CD8-positive, alpha-beta memory T cell (primary cell): ENCODE measurements around the gene AP1S3. TPM values are rescaled to one million over a fixed set of nuclear protein-coding genes. Genes with fewer than 3 reads are reported as not detected.

ENCODE experiments used
- CTCF ChIA-PET: fragments of 350-600 bp; sonication (Branson Sonifier 250); formaldehyde crosslinking; loops from one replicate; lab custom pipeline; 2021; ENCODE audit warnings: antibody characterized with exemption; lab: Charles Lee
- POLR2A ChIA-PET: fragments of 350-600 bp; sonication (Branson Sonifier 250); formaldehyde crosslinking; loops from one replicate; lab custom pipeline; 2021; ENCODE audit warnings: antibody characterized with exemption; lab: Charles Lee
- DNase-seq, 5 donors: peaks; one replicate each; pipeline versions ENCODE4 v3.0.0 to v3.0.0-alpha.2; 2020 to 2022; ENCODE audit warnings: mixed read lengths in 1 of 5
- H3K27ac ChIP-seq: one replicate; pipeline ENCODE4 v1.7.0; 2013; ENCODE audit warnings: low read depth, mild to moderate bottlenecking, low read length, moderate library complexity
- H3K27me3 ChIP-seq: 2 replicates; pipeline ENCODE4 v1.7.0; 2013; ENCODE audit warnings: low read length, mild to moderate bottlenecking; ENCODE audit not compliant: insufficient read depth, poor library complexity, severe bottlenecking
- H3K36me3 ChIP-seq: 2 replicates; pipeline ENCODE4 v1.7.0; 2013; ENCODE audit warnings: mild to moderate bottlenecking, low read length, moderate library complexity; ENCODE audit not compliant: insufficient read depth
- H3K4me1 ChIP-seq: 2 replicates; pipeline ENCODE4 v1.7.0; 2013; ENCODE audit warnings: mild to moderate bottlenecking, low read length, moderate library complexity; ENCODE audit not compliant: insufficient read depth
- H3K4me3 ChIP-seq: 2 replicates; pipeline ENCODE4 v1.7.0; 2013; ENCODE audit warnings: mild to moderate bottlenecking, low read length
- H3K9me3 ChIP-seq: 2 replicates; pipeline ENCODE4 v1.7.0; 2013; ENCODE audit warnings: mild to moderate bottlenecking, low read length
- H3K27ac Mint-ChIP-seq, 8 donors: one replicate each; pipeline ENCODE4 v1.8.0; 2020 to 2021; ENCODE audit warnings: mixed read lengths in 8 of 8, mild to moderate bottlenecking in 6 of 8, inconsistent platforms in 3 of 8, moderate library complexity in 3 of 8
- H3K27me3 Mint-ChIP-seq, 2 donors: one replicate each; pipeline ENCODE4 v1.8.0; 2020 to 2021; ENCODE audit warnings: mixed read lengths in 2 of 2, mild to moderate bottlenecking in 1 of 2, moderate library complexity in 1 of 2
- H3K36me3 Mint-ChIP-seq, 3 donors: one replicate each; pipeline ENCODE4 v1.8.0; 2020 to 2021; ENCODE audit warnings: mixed read lengths in 3 of 3, inconsistent platforms in 1 of 3, mild to moderate bottlenecking in 1 of 3
- H3K4me1 Mint-ChIP-seq, 3 donors: one replicate each; pipeline ENCODE4 v1.8.0; 2020 to 2021; ENCODE audit warnings: mixed read lengths in 3 of 3, inconsistent platforms in 1 of 3, mild to moderate bottlenecking in 1 of 3
- H3K4me3 Mint-ChIP-seq, 7 donors: one replicate each; pipeline ENCODE4 v1.8.0; 2020 to 2021; ENCODE audit warnings: mixed read lengths in 7 of 7, mild to moderate bottlenecking in 6 of 7, moderate library complexity in 4 of 7, inconsistent platforms in 2 of 7
- H3K9me3 Mint-ChIP-seq, 5 donors: one replicate each; pipeline ENCODE4 v1.8.0; 2020 to 2022; ENCODE audit warnings: mixed read lengths in 5 of 5, mild to moderate bottlenecking in 3 of 5, moderate library complexity in 2 of 5, inconsistent platforms in 1 of 5
- polyA plus RNA-seq: library from polyadenylated mRNA; unstranded; fragments of 300-500 nt; fragmentation: Illumina TruSeq; gene quantifications from one replicate; pipeline ENCODE4 v1.2.3, GENCODE V29; 2021
- total RNA-seq, 2 experiments: library from RNA; stranded (reverse); gene quantifications; one replicate each; pipeline ENCODE4 v1.2.3, GENCODE V29; 2021

AP1S3 gene
- total and polyA plus RNA-seq, 3 experiments from 2014 or later = 3.9 to 16.9 (median 15.4) TPM

- ChIA-PET CTCF (no interaction called here), POLR2A (no interaction called here)
- no peak overlapping the region for H3K4me3 ChIP-seq
- H3K4me3 Mint-ChIP-seq = no peak overlapping the region
- no peaks in the 10 kb centered on the region for H3K4me1 ChIP-seq
- no peak overlapping the region for H3K27ac ChIP-seq
- H3K9me3 ChIP-seq = no peaks in the 10 kb centered on the region
- H3K4me1 Mint-ChIP-seq = peaks cover 0 to 7% (median 2%) of the 10 kb centered on the region in 3 donors
- H3K27me3 Mint-ChIP-seq = peaks cover 10 to 19% of the 10 kb centered on the region in 2 donors
- no peaks in the 10 kb centered on the region for H3K9me3 Mint-ChIP-seq
- H3K27ac Mint-ChIP-seq = no peak overlapping the region
- no peak for DNase-seq
- H3K27me3 ChIP-seq = no peaks in the 10 kb centered on the region
- peaks cover 0 to 4% (median 3%) of the 10 kb centered on the region in 3 donors for H3K36me3 Mint-ChIP-seq
- H3K36me3 ChIP-seq = no peaks in the 10 kb centered on the region
Measured at GRCh38 chr2:223751012-223751411, 86.4 kb downstream of the AP1S3 start.

- H3K27ac Mint-ChIP-seq = no peak overlapping the region
- Histone ChIP-seq H3K27me3 (no peaks in the 10 kb centered on the region), H3K9me3 (no peaks in the 10 kb centered on the region), H3K4me1 (no peaks in the 10 kb centered on the region), H3K36me3 (no peaks in the 10 kb centered on the region), H3K4me3 (no peak overlapping the region), H3K27ac (no peak overlapping the region)
- peaks cover 12 to 33% of the 10 kb centered on the region in 2 donors for H3K27me3 Mint-ChIP-seq
- no peaks in the 10 kb centered on the region for H3K9me3 Mint-ChIP-seq
- CTCF ChIA-PET = no interaction called here
- H3K4me1 Mint-ChIP-seq = peaks cover 0 to 7% (median 2%) of the 10 kb centered on the region in 3 donors
- POLR2A ChIA-PET = no interaction called here
- no peak for DNase-seq
- H3K4me3 Mint-ChIP-seq = no peak overlapping the region
- peaks cover 0 to 4% (median 3%) of the 10 kb centered on the region in 3 donors for H3K36me3 Mint-ChIP-seq
Measured at GRCh38 chr2:223747392-223748042, 89.9 kb downstream of the AP1S3 start.

GRCh38 chr2:223746611-223747010 lies 90.8 kb downstream of the AP1S3 start:
- ChIA-PET CTCF (interaction anchor here (0.9 kb wide), 1 partner anchor 14 kb away, joined by 3 read pairs; no protein-coding TSS in a partner anchor), POLR2A (no interaction called here)
- peaks cover 0 to 4% (median 3%) of the 10 kb centered on the region in 3 donors for H3K36me3 Mint-ChIP-seq

GRCh38 chr2:223744580-223744979 lies 92.8 kb downstream of the AP1S3 start:
- H3K36me3 ChIP-seq = no peaks in the 10 kb centered on the region
- ChIA-PET CTCF (interaction anchor here (1.2 kb wide), 1 partner anchor 11 kb away, joined by 3 read pairs; no protein-coding TSS in a partner anchor), POLR2A (no interaction called here)
- peaks cover 0 to 2% (median 0%) of the 10 kb centered on the region in 3 donors for H3K36me3 Mint-ChIP-seq
- DNase-seq = no peak
- H3K27me3 Mint-ChIP-seq = peaks cover 10 to 26% of the 10 kb centered on the region in 2 donors
- H3K27ac ChIP-seq = no peak overlapping the region
- no peaks in the 10 kb centered on the region for H3K4me1 ChIP-seq
- no peak overlapping the region for H3K4me3 ChIP-seq
- no peaks in the 10 kb centered on the region for H3K27me3 ChIP-seq
- H3K27ac Mint-ChIP-seq = no peak overlapping the region
- no peaks in the 10 kb centered on the region for H3K9me3 ChIP-seq
- no peak overlapping the region for H3K4me3 Mint-ChIP-seq
- peaks cover 0 to 7% (median 2%) of the 10 kb centered on the region in 3 donors for H3K4me1 Mint-ChIP-seq
- no peaks in the 10 kb centered on the region for H3K9me3 Mint-ChIP-seq

More at GRCh38 chr2:223746611-223747010, 90.8 kb downstream of the AP1S3 start:
- peaks cover 0 to 7% (median 2%) of the 10 kb centered on the region in 3 donors for H3K4me1 Mint-ChIP-seq
- H3K9me3 Mint-ChIP-seq = no peaks in the 10 kb centered on the region
- peaks cover 12 to 33% of the 10 kb centered on the region in 2 donors for H3K27me3 Mint-ChIP-seq
- no peaks in the 10 kb centered on the region for H3K36me3 ChIP-seq
- H3K27ac ChIP-seq = no peak overlapping the region
- H3K27me3 ChIP-seq = no peaks in the 10 kb centered on the region
- no peaks in the 10 kb centered on the region for H3K9me3 ChIP-seq
- no peak overlapping the region for H3K27ac Mint-ChIP-seq
- DNase-seq = no peak
- H3K4me1 ChIP-seq = no peaks in the 10 kb centered on the region
- no peak overlapping the region for H3K4me3 ChIP-seq
- no peak overlapping the region for H3K4me3 Mint-ChIP-seq

- no peaks in the 10 kb centered on the region for H3K9me3 ChIP-seq
- no peak overlapping the region for H3K27ac ChIP-seq
- POLR2A ChIA-PET = no interaction called here
- no peak overlapping the region for H3K4me3 ChIP-seq
- H3K36me3 ChIP-seq = no peaks in the 10 kb centered on the region
- H3K27ac Mint-ChIP-seq = no peak overlapping the region
- H3K36me3 Mint-ChIP-seq = no peaks in the 10 kb centered on the region
- DNase-seq = no peak
- peaks cover 11 to 12% of the 10 kb centered on the region in 2 donors for H3K27me3 Mint-ChIP-seq
- no peaks in the 10 kb centered on the region for H3K9me3 Mint-ChIP-seq
- H3K4me1 ChIP-seq = no peaks in the 10 kb centered on the region
- no peaks in the 10 kb centered on the region for H3K4me1 Mint-ChIP-seq
- CTCF ChIA-PET = no interaction called here
- H3K27me3 ChIP-seq = no peaks in the 10 kb centered on the region
- H3K4me3 Mint-ChIP-seq = no peak overlapping the region
Measured at GRCh38 chr2:223740679-223741078, 96.7 kb downstream of the AP1S3 start.

GRCh38 chr2:223737207-223737606 lies 100.2 kb downstream of the AP1S3 start:
- Histone ChIP-seq H3K27me3 (no peaks in the 10 kb centered on the region), H3K9me3 (no peaks in the 10 kb centered on the region), H3K4me3 (no peak overlapping the region), H3K36me3 (no peaks in the 10 kb centered on the region), H3K4me1 (no peaks in the 10 kb centered on the region), H3K27ac (no peak overlapping the region)
- Mint-ChIP-seq H3K4me1 (no peaks in the 10 kb centered on the region), H3K9me3 (peaks cover 0 to 2% (median 0%) of the 10 kb centered on the region in 5 donors), H3K27ac (no peak overlapping the region), H3K4me3 (no peak overlapping the region), H3K36me3 (peaks cover 0 to 2% (median 0%) of the 10 kb centered on the region in 3 donors), H3K27me3 (peaks cover 0 to 7% of the 10 kb centered on the region in 2 donors)
- CTCF ChIA-PET = no interaction called here
- POLR2A ChIA-PET = no interaction called here
- no peak for DNase-seq

GRCh38 chr2:223736488-223736887 lies 100.9 kb downstream of the AP1S3 start:
- CTCF ChIA-PET = no interaction called here
- POLR2A ChIA-PET = no interaction called here
- Mint-ChIP-seq H3K4me3 (no peak overlapping the region), H3K36me3 (peaks cover 0 to 2% (median 0%) of the 10 kb centered on the region in 3 donors), H3K27me3 (peaks cover 0 to 7% of the 10 kb centered on the region in 2 donors), H3K9me3 (peaks cover 0 to 2% (median 0%) of the 10 kb centered on the region in 5 donors), H3K27ac (no peak overlapping the region), H3K4me1 (no peaks in the 10 kb centered on the region)
- H3K36me3 ChIP-seq = no peaks in the 10 kb centered on the region
- no peaks in the 10 kb centered on the region for H3K9me3 ChIP-seq
- no peaks in the 10 kb centered on the region for H3K27me3 ChIP-seq
- no peak overlapping the region for H3K27ac ChIP-seq
- no peak for DNase-seq
- H3K4me1 ChIP-seq = no peaks in the 10 kb centered on the region
- H3K4me3 ChIP-seq = no peak overlapping the region

- ChIA-PET POLR2A (no interaction called here), CTCF (no interaction called here)
- H3K27ac Mint-ChIP-seq = no peak overlapping the region
- H3K4me3 Mint-ChIP-seq = no peak overlapping the region
- peaks cover 0 to 2% (median 0%) of the 10 kb centered on the region in 3 donors for H3K36me3 Mint-ChIP-seq
- H3K9me3 ChIP-seq = no peaks in the 10 kb centered on the region
- H3K27ac ChIP-seq = no peak overlapping the region
- H3K36me3 ChIP-seq = no peaks in the 10 kb centered on the region
- no peaks in the 10 kb centered on the region for H3K4me1 ChIP-seq
- no peak overlapping the region for H3K4me3 ChIP-seq
- DNase-seq = no peak
- H3K27me3 Mint-ChIP-seq = peaks cover 0 to 7% of the 10 kb centered on the region in 2 donors
- peaks cover 0 to 2% (median 0%) of the 10 kb centered on the region in 5 donors for H3K9me3 Mint-ChIP-seq
- H3K27me3 ChIP-seq = no peaks in the 10 kb centered on the region
- H3K4me1 Mint-ChIP-seq = no peaks in the 10 kb centered on the region
Measured at GRCh38 chr2:223735659-223736244, 101.6 kb downstream of the AP1S3 start.
